ENCODE results near the gene RNF166. TPM values are rescaled to one million over a fixed set of nuclear protein-coding genes. Genes with fewer than 3 reads are reported as not detected.

The RNF166 gene
- total and polyA plus RNA-seq, 2 of the 13 experiments (the other 11 are each of a cell fraction or from before 2014, with no cell fraction given): 21.4 to 23.0 TPM

DNA sequence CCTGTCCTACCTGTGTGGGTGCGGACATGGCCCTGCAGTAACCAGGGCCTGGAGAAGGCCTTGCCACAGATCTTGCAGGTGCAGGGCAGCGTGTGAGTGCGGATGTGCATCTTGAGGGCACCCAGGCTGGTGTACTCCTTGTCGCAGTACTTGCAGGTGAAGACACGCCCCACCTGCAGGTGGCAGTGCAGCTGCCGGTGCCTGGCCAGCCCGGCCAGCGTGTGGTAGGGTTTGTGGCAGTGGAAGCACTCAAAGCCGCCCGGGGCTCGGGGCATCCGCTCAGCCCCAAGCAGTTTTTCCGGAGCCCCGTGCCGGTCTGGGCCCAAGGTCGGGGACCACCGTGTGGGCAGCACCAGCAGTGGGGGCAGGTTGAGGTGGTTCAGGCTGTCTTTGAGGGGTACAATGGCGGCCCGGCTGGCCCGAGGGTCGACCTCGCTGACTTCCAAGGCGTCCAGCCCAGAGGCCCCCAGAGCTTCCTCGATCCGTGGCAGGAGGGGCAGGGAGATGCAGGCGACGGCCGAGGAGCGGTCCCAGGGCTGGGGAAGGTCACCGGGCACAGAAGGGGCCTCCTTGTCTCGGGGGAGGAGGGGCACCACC lies 25.0 kb downstream of the RNF166 start (continued):
- TF ChIP-seq ZNF234 (CRISPR knock-in tag; conservative IDR thresholded peaks at IDR 0.05): no peak
- TF ChIP-seq SALL1 (CRISPR knock-in tag; IDR thresholded peaks at IDR 0.05): peak; percentile 57
- 0 out of 2 replicates have a peak, but pooled peaks have one; percentile 66 for TF ChIP-seq KDM3A (CRISPR knock-in tag; IDR thresholded peaks at IDR 0.05; ENCODE audit: low read depth)
- no peak for TF ChIP-seq MED8 (CRISPR knock-in tag; IDR thresholded peaks at IDR 0.05; ENCODE audit: insufficient replicate concordance)
- no peak for TF ChIP-seq GLI4 (CRISPR knock-in tag; IDR thresholded peaks at IDR 0.05; ENCODE audit: borderline replicate concordance)
- TF ChIP-seq ONECUT2 (CRISPR knock-in tag; IDR thresholded peaks at IDR 0.05): no peak
- no peak for TF ChIP-seq ATF1 (CRISPR knock-in tag; IDR thresholded peaks at IDR 0.05)
- no peak for TF ChIP-seq HOXD1 (CRISPR knock-in tag; IDR thresholded peaks at IDR 0.05)
- TF ChIP-seq, protein P1, sequence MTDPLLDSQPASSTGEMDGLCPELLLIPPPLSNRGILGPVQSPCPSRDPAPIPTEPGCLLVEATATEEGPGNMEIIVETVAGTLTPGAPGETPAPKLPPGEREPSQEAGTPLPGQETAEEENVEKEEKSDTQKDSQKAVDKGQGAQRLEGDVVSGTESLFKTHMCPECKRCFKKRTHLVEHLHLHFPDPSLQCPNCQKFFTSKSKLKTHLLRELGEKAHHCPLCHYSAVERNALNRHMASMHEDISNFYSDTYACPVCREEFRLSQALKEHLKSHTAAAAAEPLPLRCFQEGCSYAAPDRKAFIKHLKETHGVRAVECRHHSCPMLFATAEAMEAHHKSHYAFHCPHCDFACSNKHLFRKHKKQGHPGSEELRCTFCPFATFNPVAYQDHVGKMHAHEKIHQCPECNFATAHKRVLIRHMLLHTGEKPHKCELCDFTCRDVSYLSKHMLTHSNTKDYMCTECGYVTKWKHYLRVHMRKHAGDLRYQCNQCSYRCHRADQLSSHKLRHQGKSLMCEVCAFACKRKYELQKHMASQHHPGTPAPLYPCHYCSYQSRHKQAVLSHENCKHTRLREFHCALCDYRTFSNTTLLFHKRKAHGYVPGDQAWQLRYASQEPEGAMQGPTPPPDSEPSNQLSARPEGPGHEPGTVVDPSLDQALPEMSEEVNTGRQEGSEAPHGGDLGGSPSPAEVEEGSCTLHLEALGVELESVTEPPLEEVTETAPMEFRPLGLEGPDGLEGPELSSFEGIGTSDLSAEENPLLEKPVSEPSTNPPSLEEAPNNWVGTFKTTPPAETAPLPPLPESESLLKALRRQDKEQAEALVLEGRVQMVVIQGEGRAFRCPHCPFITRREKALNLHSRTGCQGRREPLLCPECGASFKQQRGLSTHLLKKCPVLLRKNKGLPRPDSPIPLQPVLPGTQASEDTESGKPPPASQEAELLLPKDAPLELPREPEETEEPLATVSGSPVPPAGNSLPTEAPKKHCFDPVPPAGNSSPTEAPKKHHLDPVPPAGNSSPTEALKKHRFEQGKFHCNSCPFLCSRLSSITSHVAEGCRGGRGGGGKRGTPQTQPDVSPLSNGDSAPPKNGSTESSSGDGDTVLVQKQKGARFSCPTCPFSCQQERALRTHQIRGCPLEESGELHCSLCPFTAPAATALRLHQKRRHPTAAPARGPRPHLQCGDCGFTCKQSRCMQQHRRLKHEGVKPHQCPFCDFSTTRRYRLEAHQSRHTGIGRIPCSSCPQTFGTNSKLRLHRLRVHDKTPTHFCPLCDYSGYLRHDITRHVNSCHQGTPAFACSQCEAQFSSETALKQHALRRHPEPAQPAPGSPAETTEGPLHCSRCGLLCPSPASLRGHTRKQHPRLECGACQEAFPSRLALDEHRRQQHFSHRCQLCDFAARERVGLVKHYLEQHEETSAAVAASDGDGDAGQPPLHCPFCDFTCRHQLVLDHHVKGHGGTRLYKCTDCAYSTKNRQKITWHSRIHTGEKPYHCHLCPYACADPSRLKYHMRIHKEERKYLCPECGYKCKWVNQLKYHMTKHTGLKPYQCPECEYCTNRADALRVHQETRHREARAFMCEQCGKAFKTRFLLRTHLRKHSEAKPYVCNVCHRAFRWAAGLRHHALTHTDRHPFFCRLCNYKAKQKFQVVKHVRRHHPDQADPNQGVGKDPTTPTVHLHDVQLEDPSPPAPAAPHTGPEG (CRISPR knock-in tag; IDR thresholded peaks at IDR 0.05): no peak
- no peak for TF ChIP-seq TP53 (CRISPR knock-in tag; conservative IDR thresholded peaks at IDR 0.05)
- 0 out of 2 replicates have a peak, but pooled peaks have one; percentile 53 for TF ChIP-seq CCDC6 (CRISPR knock-in tag; IDR thresholded peaks at IDR 0.05)
- TF ChIP-seq FOXO4 (CRISPR knock-in tag; conservative IDR thresholded peaks at IDR 0.05): no peak
- TF ChIP-seq, protein P2, sequence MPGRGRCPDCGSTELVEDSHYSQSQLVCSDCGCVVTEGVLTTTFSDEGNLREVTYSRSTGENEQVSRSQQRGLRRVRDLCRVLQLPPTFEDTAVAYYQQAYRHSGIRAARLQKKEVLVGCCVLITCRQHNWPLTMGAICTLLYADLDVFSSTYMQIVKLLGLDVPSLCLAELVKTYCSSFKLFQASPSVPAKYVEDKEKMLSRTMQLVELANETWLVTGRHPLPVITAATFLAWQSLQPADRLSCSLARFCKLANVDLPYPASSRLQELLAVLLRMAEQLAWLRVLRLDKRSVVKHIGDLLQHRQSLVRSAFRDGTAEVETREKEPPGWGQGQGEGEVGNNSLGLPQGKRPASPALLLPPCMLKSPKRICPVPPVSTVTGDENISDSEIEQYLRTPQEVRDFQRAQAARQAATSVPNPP (CRISPR knock-in tag; IDR thresholded peaks at IDR 0.05): no peak
- 0 out of 2 replicates have a peak, but pooled peaks have one; percentile 25 for TF ChIP-seq NR0B2 (CRISPR knock-in tag; IDR thresholded peaks at IDR 0.05)
- no peak for TF ChIP-seq ZBTB7A (CRISPR knock-in tag; IDR thresholded peaks at IDR 0.05)
- TF ChIP-seq, protein P3, sequence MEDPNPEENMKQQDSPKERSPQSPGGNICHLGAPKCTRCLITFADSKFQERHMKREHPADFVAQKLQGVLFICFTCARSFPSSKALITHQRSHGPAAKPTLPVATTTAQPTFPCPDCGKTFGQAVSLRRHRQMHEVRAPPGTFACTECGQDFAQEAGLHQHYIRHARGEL (CRISPR knock-in tag; IDR thresholded peaks at IDR 0.05): no peak
- no peak for TF ChIP-seq ZNF615 (CRISPR knock-in tag; IDR thresholded peaks at IDR 0.05; ENCODE audit: borderline replicate concordance)
- TF ChIP-seq TRAFD1 (CRISPR knock-in tag; IDR thresholded peaks at IDR 0.05; ENCODE audit: borderline replicate concordance): no peak
- peak; percentile 43; the same call in 1 of the 2 replicates for TF ChIP-seq SP4 (CRISPR knock-in tag; IDR thresholded peaks at IDR 0.05)
